Mesendoderm (in vitro differentiated cells): ENCODE measurements around the gene BASP1.
"Not testable (repeated sequence)": the region's sequence is repeated elsewhere in the genome, so short reads cannot be mapped to it uniquely, and the experiment has no call there.

Experiments used
- DNase-seq: peaks from one replicate; pipeline ENCODE4 v3.0.0; 2013
- H2AK5ac ChIP-seq: 2 replicates; pipeline ENCODE4 v1.6.1; 2013; ENCODE audit warnings: low read length, inconsistent platforms
- H2BK120ac ChIP-seq: 2 replicates; pipeline ENCODE4 v1.6.1; 2013; ENCODE audit warnings: low read depth, mild to moderate bottlenecking, low read length, moderate library complexity, mixed read lengths
- H2BK15ac ChIP-seq: replicated peaks from 2 replicates; pipeline ENCODE4 v1.6.1; 2013; ENCODE audit warnings: low read depth, mild to moderate bottlenecking, moderate library complexity
- H2BK5ac ChIP-seq: 2 replicates; pipeline ENCODE4 v1.6.1; 2013; ENCODE audit warnings: low read length, inconsistent platforms
- H3K18ac ChIP-seq: 2 replicates; pipeline ENCODE4 v1.6.1; 2013; ENCODE audit warnings: mild to moderate bottlenecking, low read length, mixed read lengths
- H3K23ac ChIP-seq: one replicate; pipeline ENCODE4 v1.6.1; 2013; ENCODE audit warnings: low read length
- H3K27ac ChIP-seq: 2 replicates; pipeline ENCODE4 v1.5.1; 2013; ENCODE audit warnings: low read depth, mild to moderate bottlenecking, inconsistent platforms, low read length, moderate library complexity
- H3K27me3 ChIP-seq: 2 replicates; pipeline ENCODE4 v1.6.1; 2013; ENCODE audit warnings: low read length, control low read depth, mild to moderate bottlenecking, inconsistent platforms; ENCODE audit not compliant: insufficient read depth, poor library complexity
- H3K36me3 ChIP-seq: 2 replicates; pipeline ENCODE4 v1.6.1; 2013; ENCODE audit warnings: low read length, inconsistent platforms; ENCODE audit not compliant: control insufficient read depth, insufficient read depth
- H3K4ac ChIP-seq: one replicate; pipeline ENCODE4 v1.6.1; 2013; ENCODE audit warnings: low read depth, mild to moderate bottlenecking, low read length, moderate library complexity
- H3K4me1 ChIP-seq: 2 replicates; pipeline ENCODE4 v1.6.1; 2013; ENCODE audit warnings: low read depth, low read length, inconsistent platforms; ENCODE audit not compliant: control insufficient read depth
- H3K4me2 ChIP-seq: 2 replicates; pipeline ENCODE4 v1.6.1; 2013; ENCODE audit warnings: low read length
- H3K4me3 ChIP-seq: 2 replicates; pipeline ENCODE4 v1.5.1; 2013; ENCODE audit warnings: mild to moderate bottlenecking, low read length
- H3K56ac ChIP-seq: one replicate; pipeline ENCODE4 v1.6.1; 2013; ENCODE audit warnings: low read length
- H3K79me1 ChIP-seq: 2 replicates; pipeline ENCODE4 v1.6.1; 2013; ENCODE audit warnings: low read length, inconsistent platforms
- H3K79me2 ChIP-seq: 2 replicates; pipeline ENCODE4 v1.6.1; 2013; ENCODE audit warnings: mild to moderate bottlenecking, low read length; ENCODE audit not compliant: control insufficient read depth, insufficient read depth
- H3K9ac ChIP-seq: 2 replicates; pipeline ENCODE4 v1.6.1; 2013; ENCODE audit warnings: low read length, inconsistent platforms
- H4K5ac ChIP-seq: one replicate; pipeline ENCODE4 v1.6.1; 2013; ENCODE audit warnings: low read length
- H4K8ac ChIP-seq: one replicate; pipeline ENCODE4 v1.6.1; 2013; ENCODE audit warnings: low read depth, mild to moderate bottlenecking, control low read depth, low read length, moderate library complexity
- WGBS: extraction: QIAGEN DNeasy Blood & Tissue Kit; methylation state at CpG from one replicate; pipeline ENCODE4 v1.1.7; 2013; ENCODE audit warnings: low lambda C conversion rate, missing lambda C conversion rate; ENCODE audit not compliant: insufficient coverage; ENCODE audit errors: extremely low coverage; 5-methylcytosine and 5-hydroxymethylcytosine counted together

Gene BASP1

DNA sequence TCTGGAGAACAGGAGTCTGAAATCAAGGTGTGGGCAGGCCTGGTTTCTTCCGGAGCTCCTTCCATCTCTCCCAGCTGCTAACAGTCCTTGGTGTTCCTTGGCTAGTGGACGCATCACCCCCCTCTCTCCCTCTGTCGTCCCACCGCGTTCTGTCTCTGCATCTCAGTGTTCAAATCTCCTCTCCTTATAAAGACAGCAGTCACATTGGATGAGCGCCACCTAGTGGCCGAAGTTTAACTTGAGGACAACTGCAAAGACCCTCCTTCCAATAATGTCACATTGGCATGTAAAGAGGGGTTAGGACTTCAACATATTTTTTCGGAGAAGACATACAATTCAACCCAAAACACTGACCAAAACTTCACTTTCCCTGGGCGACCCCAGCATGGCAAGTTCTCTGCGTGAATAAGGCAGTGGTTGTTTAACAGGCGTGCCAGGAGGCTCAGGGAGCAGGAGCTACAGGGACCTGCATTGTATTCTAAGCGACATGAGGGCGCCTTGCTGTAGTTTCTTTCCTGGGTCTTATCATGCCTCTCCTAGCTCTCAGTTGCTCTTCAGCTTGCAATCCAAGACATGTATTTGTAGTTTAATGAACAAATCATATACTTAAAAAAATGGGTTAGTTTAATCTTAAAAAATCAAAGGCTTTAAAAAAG, 27.9 kb upstream of the BASP1 start:
- Histone ChIP-seq H2BK120ac (no peak overlapping the region), H4K5ac (no peak overlapping the region), H3K79me1 (no peaks in the 10 kb centered on the region), H3K4me2 (no peak overlapping the region), H4K8ac (no peak overlapping the region), H3K36me3 (no peaks in the 10 kb centered on the region), H3K18ac (no peak overlapping the region), H3K9ac (no peak overlapping the region), H3K56ac (peak overlapping the region; percentile 11), H3K27ac (no peak overlapping the region), H2BK5ac (no peak overlapping the region), H3K79me2 (no peaks in the 10 kb centered on the region), H3K23ac (no peak overlapping the region), H3K4me3 (no peak overlapping the region), H3K4me1 (peaks cover 4% of the 10 kb centered on the region), H3K27me3 (no peaks in the 10 kb centered on the region), H2AK5ac (no peak overlapping the region), H3K4ac (no peak overlapping the region), H2BK15ac (no peak overlapping the region)
- WGBS = no CpG with 5 or more reads among the region's 13 CpGs
- DNase-seq = peak; percentile 93

DNA sequence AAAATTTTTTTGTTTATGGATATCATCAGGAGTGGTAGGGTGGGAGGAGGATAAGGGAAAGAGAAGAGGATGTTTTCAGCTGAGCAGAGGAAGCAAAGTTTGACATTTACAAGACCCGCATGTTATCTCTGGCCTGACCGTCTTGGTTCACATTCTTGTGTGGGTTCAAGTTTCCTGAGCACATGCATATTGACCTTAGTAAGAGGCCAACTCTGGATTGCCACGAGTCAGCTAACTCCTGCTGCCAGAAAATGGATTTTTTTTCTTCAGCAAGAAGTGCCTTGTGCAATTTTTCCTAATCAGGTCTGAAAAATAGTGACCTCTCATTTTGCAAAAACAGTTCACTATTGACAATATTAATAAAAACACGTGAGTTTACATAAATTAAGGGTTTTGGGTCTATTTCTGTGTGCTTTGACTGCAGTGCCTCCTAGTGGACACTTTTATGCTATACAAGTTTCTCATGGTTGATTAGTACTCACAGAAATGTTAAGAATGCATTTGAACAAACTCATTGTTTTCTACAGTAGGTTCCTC, 27.1 kb upstream of the BASP1 start:
- Histone ChIP-seq H3K23ac (no peak overlapping the region), H3K79me2 (no peaks in the 10 kb centered on the region), H3K4me1 (peaks cover 4% of the 10 kb centered on the region), H3K4me2 (no peak overlapping the region), H3K27ac (no peak overlapping the region), H3K27me3 (no peaks in the 10 kb centered on the region), H3K79me1 (no peaks in the 10 kb centered on the region), H2BK15ac (no peak overlapping the region), H2AK5ac (no peak overlapping the region), H2BK120ac (no peak overlapping the region), H4K8ac (no peak overlapping the region), H3K18ac (no peak overlapping the region), H3K4me3 (no peak overlapping the region), H3K56ac (no peak overlapping the region), H3K36me3 (no peaks in the 10 kb centered on the region), H3K4ac (no peak overlapping the region), H3K9ac (peak overlapping the region; percentile 7), H4K5ac (no peak overlapping the region), H2BK5ac (no peak overlapping the region)
- WGBS = no CpG with 5 or more reads among the region's 4 CpGs
- peak; percentile 76 for DNase-seq

DNA sequence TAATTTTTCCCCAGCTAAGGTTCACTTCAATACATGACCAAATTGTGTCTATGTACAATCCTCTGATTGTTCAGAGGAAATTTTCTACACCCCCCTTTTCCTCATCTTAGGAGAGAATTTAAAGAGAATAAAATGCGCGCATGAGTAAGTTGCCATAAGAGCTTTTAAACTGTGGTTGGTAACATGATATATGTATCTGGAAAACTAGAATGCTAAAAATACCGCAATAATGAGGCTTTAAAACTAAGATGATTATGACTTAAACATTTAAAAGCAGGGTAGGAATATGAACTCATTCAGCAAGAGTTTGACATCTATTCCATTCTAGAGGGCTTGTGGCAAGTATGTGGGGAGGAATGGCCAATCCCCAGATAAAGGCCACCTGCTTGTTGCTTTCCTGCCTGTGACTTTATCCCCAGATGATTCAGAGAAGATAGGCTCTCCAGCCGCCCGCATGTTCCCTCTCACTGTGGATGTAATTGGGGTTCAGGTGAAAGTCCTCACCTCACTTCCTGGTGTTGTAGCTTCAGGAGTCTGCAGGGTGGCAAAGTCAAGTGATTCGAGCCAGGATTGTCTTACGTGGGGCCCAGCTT, 26.5 kb upstream of the BASP1 start:
- DNase-seq = peak; percentile 56

DNA sequence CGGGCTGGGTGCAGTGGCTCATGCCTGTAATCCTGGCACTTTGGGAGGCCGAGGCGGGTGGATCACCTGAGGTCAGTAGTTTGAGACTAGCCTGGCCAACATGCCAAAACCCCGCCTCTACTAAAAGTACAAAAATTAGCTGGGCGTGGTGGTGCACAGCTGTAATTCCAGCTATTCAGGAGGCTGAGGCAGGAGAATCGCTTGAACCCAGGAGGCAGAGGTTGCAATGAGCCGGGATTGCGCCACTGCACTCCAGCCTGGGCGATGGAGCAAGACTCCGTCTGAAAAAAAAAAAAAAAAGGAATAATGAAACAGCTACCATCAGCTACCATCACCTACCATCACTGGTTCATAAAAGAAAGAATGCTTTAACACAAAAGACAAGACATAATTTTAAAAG, 25.9 kb upstream of the BASP1 start:
- H2BK120ac ChIP-seq, H2BK15ac ChIP-seq, H3K4ac ChIP-seq, H3K23ac ChIP-seq, H3K79me2 ChIP-seq, H3K9ac ChIP-seq, H3K18ac ChIP-seq, H3K79me1 ChIP-seq, H3K4me3 ChIP-seq, H3K36me3 ChIP-seq, H3K4me2 ChIP-seq, DNase-seq, H3K27ac ChIP-seq, H2AK5ac ChIP-seq, H3K56ac ChIP-seq, H2BK5ac ChIP-seq, H3K4me1 ChIP-seq, H3K27me3 ChIP-seq, H4K8ac ChIP-seq, H4K5ac ChIP-seq: not testable (repeated sequence)
- WGBS = no CpG with 5 or more reads among the region's 10 CpGs

More for the DNA sequence above, 26.5 kb upstream of the BASP1 start:
- H3K27ac ChIP-seq = no peak overlapping the region
- no peak overlapping the region for H3K18ac ChIP-seq
- H3K56ac ChIP-seq = no peak overlapping the region
- no peak overlapping the region for H3K4ac ChIP-seq
- H2BK5ac ChIP-seq = no peak overlapping the region
- no peak overlapping the region for H3K4me3 ChIP-seq
- no peak overlapping the region for H2BK15ac ChIP-seq
- no peak overlapping the region for H4K5ac ChIP-seq
- no peak overlapping the region for H3K4me2 ChIP-seq
- H3K4me1 ChIP-seq = peaks cover 4% of the 10 kb centered on the region
- no CpG with 5 or more reads among the region's 7 CpGs for WGBS
- H2AK5ac ChIP-seq = no peak overlapping the region
- H3K79me1 ChIP-seq = no peaks in the 10 kb centered on the region
- H2BK120ac ChIP-seq = no peak overlapping the region
- no peak overlapping the region for H4K8ac ChIP-seq
- no peaks in the 10 kb centered on the region for H3K36me3 ChIP-seq
- no peaks in the 10 kb centered on the region for H3K79me2 ChIP-seq
- no peaks in the 10 kb centered on the region for H3K27me3 ChIP-seq
- H3K9ac ChIP-seq = no peak overlapping the region
- no peak overlapping the region for H3K23ac ChIP-seq

DNA sequence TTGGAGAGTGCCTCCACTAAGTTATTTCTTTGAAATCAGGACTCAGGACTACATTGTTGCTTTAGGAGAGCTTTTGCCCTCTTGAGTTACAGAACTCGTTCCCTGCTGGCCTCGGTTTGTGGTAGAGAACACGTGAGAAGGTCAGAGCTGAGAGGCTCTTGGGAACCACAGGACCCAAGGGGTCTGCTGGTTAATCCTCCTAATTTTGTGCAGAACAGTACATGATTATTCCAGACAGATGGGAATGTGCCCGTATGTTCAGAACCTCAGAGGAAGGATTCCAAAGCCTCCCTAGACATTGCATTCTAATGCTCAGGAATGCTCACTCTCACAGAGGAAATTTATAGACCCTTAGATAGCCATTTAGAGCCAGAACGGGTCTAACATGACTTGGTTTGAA, 25.2 kb upstream of the BASP1 start:
- Histone ChIP-seq H2BK15ac (no peak overlapping the region), H3K27ac (no peak overlapping the region)
- WGBS = no CpG with 5 or more reads among the region's 5 CpGs

More for the DNA sequence above, 25.2 kb upstream of the BASP1 start:
- no peaks in the 10 kb centered on the region for H3K27me3 ChIP-seq
- no peak overlapping the region for H3K23ac ChIP-seq
- no peak overlapping the region for H2AK5ac ChIP-seq
- no peaks in the 10 kb centered on the region for H3K79me1 ChIP-seq
- no peak for DNase-seq
- H3K4me2 ChIP-seq = no peak overlapping the region
- no peak overlapping the region for H3K18ac ChIP-seq
- H4K8ac ChIP-seq = no peak overlapping the region
- no peak overlapping the region for H3K56ac ChIP-seq
- no peaks in the 10 kb centered on the region for H3K79me2 ChIP-seq
- H3K4me3 ChIP-seq = no peak overlapping the region
- no peak overlapping the region for H3K4ac ChIP-seq
- H4K5ac ChIP-seq = no peak overlapping the region
- no peaks in the 10 kb centered on the region for H3K36me3 ChIP-seq
- no peak overlapping the region for H3K9ac ChIP-seq
- H3K4me1 ChIP-seq = peaks cover 4% of the 10 kb centered on the region
- no peak overlapping the region for H2BK5ac ChIP-seq
- H2BK120ac ChIP-seq = no peak overlapping the region
